Activated effector memory CD4-positive, alpha-beta T cell treated with Interleukin-2 at 50 U/mL for 16 hours (primary cell): ENCODE measurements around the gene ATP6V0C.
"Not testable (repeated sequence)": the region's sequence is repeated elsewhere in the genome, so short reads cannot be mapped to it uniquely, and the experiment has no call there.

ENCODE experiments used
- DNase-seq: peaks from one replicate; pipeline ENCODE4 v3.0.0-alpha.2; 2020

The ATP6V0C gene

DNA sequence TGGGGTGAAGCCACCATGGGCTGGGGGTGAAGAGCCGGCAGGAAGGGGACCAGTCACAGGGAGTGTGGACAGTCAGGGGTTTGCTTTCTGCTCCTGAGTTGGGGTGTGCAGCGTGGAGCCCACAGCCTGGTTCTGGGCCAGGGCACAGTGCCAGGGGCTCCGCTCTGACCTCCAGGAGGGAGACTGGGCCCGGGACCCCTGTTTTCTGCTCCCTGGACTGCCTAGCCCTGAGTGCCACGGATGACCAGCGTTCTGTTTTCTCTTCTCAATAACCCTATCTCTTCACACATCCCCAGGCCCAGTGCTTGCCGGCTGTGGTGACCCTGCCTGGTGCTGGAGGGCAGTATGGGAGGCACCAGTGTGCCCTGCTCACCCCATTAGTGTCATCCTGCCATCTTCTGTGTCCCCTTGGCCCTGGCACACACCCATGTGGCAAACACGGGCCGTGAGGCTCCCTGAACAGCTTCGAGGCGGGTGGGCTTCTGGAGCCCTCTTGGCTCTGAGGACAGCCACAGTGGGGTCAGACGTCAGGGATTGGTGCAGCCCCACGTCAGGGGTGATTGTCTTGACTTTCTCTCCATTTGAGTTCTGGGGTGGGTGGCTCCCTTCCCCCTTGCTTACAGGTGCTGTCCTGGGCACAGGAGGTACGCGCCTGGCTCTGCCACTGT, 16.3 kb downstream of the ATP6V0C start:
- no peak for DNase-seq

DNA sequence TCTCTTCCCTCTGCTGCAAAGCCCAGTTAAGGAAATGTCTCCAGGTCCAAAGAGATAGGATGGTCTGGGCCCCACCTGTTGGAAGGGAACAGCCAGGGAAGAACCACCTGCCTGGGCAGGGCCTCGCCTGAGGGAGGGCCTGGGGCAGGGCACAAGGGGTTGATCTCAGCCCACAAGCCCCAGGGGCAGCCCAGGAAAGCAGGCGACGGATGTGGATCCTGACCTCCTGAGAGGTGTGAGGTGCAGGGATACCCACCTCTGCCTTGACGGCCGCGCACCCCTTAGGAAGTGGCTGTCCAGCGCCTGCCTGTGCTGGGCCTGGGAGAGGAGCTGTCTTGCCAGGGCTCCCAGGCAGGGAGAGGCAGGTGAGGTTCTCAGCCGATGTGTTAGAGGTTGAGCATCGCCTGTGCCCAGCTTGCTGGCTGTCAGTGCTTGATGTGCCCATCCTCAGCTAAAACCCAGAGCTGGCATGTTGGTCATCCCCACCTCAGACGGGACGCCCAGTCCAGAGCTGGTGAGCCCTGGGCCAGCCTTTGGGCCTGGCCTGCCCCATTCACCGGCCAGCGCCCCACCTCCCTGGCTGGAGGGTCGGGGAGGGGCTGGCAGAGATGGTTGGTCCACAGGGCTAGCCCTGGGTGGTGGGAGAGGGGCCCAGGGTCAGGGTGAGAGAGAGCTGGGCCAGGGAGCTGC, 17.0 kb downstream of the ATP6V0C start:
- no peak for DNase-seq

DNA sequence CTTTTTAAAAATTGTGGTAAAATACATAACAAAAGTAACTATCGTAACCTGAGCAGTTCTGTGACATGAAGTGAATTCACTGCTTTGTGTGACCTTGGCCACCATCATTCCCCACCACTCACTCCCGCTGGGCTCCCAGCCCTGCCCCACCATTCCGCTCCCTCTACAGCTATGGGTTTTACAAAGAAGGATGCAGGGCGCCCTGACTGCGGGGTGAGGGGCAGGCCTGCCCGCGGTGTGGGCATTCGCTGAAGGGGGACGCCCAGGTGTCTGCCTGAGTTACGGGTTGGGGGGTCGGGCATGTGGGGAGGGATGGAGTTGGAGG, 17.6 kb downstream of the ATP6V0C start, which contains the start of gene CEMP1:
TSS of gene CEMP1 (minus strand) at position 38 of the 325 bp plus-strand sequence. CDS start 335 bp downstream, outside the sequence.
- no peak for DNase-seq

GRCh38 chr16:2531696-2532493, 18.1 kb downstream of the ATP6V0C start:
- DNase-seq = peak; percentile 97

DNA sequence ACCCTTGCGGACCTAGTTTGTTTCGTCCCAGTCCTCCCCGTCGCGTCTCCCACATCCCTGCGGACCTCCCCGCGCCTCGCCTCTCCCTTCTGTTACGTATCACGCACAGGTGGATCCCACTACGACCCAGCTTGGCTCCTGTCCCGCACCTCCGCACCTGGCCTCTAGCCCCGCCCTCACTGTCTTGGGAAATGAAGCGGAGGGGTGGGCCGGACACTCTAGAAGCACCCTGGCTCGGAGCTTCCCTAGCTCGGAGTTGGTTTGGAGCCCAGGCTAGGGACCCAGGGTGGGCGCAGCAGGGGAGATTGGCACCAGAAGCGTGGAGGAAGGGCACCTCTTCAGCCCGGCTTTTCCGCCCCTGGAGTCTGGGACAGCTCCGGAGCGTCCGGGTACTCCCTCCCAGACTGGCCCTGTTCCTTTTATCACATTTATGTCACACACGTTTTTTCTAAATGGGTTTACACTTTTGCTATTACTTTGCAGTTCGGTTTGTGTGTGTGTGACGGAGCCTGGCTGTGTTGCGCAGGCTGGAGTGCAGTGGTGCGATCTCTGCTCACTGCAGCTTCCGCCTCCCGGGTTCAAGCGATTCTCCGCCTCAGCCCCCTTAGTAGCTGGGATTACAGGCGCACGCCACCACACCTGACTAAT, 18.9 kb downstream of the ATP6V0C start:
- DNase-seq = peak; percentile 50

DNA sequence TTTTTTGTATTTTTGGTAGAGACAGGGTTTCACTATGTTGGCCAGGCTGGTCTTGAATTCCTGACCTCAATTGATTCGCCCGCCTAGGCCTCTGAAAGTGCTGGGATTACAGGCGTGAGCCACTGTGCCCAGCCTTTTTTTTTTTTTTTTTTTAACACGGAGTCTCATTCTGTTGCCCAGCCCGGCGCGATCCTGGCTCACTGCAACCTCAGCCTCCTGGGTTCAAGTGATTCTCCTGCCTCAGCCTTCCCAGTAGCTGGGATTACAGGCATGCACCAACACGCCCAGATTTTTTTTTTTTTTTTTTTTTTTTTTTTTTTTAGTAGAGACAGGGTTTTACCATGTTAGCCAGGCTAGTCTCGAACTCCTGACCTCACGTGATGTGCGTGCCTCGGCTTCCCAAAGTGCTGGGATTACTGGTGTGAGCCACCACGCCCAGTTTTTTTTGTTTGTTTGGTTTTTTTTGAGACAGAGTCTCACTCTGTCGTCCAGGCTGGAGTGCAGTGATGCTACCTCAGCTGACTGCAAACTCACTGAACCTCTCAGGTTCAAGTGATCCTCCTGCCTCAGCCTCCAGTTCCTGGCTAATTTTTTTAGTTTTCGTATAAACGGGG, 19.5 kb downstream of the ATP6V0C start:
- not testable (repeated sequence) for DNase-seq

GRCh38 chr16:2533912-2534311, 20.2 kb downstream of the ATP6V0C start:
- DNase-seq = no peak

GRCh38 chr16:2534335-2534734, 20.6 kb downstream of the ATP6V0C start:
- not testable (repeated sequence) for DNase-seq

DNA sequence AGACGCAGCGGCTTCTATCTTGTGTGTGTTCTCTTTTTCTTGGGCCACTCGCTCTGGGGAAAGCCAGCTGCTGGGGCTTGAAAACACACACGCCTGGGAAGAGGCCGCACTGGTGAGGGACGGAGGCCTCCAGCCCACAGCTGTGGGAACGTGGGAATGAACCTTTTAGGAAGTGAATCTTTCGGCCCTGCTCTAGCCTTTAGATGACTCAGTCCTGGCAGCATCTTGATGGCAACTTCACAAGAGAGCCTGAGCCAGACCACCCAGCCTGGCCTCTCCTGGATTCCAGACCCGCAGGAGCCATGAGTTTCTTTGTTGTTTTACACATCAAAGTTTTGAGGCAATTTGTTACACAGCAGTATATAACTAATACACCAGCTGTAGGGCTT, 21.9 kb downstream of the ATP6V0C start:
- no peak for DNase-seq

GRCh38 chr16:2537451-2538379, 24.0 kb downstream of the ATP6V0C start, which contains the start of gene PDPK1:
Gene PDPK1, plus strand, starts transcription at chr16:2538021. Its CDS starts 92 bp downstream, at chr16:2538113.
- peak; percentile 96 for DNase-seq

- DNase-seq = not testable (repeated sequence)
Observed at GRCh38 chr16:2539192-2539844, 25.6 kb downstream of the ATP6V0C start.

- not testable (repeated sequence) for DNase-seq
Observed at GRCh38 chr16:2539845-2540458, 26.2 kb downstream of the ATP6V0C start.

DNA sequence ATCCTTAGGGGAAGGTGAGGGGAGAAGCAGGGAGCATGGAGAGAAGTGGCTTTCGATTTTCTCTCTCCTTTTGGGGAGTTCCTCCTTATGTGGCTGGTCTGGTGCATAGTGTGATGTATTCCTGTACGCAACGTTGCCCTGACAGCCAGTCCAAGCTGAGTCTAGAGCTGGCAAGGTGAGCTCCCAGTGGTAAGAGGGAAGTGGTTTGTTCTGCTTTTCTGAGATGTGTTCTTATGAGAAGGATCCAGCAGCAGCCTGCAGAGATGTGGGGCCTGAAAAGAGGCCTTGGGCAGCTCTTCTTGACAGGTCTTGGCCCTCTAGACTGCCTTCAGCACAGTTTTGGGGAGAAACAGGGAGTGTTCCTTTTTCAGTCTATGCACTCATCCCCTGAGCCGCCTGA, 27.2 kb downstream of the ATP6V0C start:
- not testable (repeated sequence) for DNase-seq

DNA sequence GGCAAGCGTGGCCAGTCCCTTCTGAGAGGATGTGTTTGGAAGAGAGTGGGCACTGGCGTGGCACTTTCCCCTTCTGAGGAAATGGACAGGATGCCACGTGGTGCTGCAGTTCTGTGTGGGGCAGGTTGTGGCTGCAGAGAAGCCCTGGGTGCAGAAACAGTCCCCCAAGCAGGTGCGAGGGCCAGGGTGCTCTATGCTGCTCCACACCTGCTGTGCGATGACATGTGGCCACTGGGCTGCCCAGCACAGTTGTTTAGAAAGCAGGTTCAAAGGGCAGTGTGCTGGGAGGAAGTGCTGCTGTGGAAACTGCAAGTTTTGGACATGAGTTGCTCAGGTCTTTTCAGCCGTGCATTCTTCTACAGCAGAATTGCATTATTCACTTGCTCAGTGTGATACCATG, 27.7 kb downstream of the ATP6V0C start:
- DNase-seq = not testable (repeated sequence)

DNA sequence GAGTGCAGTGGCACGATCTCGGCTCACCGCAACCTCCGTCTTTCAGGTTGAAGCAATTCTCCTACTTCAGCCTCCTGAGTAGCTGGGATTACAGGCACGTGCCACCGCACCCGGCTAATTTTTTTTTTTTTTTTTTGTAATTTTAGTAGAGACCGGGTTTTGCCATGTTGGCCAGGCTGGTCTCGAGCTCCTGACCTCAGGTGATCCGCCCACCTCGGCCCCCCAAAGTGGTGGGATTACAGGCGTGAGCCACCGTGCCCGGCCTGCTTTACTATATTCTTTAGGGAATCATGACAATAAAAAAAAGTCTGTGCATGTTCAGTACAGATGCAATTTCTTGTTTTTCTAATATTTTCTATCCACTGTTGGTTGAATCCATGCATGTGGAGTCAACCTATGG, 30.0 kb downstream of the ATP6V0C start:
- not testable (repeated sequence) for DNase-seq

- DNase-seq = not testable (repeated sequence)
Observed at GRCh38 chr16:2550283-2550878, 36.6 kb downstream of the ATP6V0C start.

DNA sequence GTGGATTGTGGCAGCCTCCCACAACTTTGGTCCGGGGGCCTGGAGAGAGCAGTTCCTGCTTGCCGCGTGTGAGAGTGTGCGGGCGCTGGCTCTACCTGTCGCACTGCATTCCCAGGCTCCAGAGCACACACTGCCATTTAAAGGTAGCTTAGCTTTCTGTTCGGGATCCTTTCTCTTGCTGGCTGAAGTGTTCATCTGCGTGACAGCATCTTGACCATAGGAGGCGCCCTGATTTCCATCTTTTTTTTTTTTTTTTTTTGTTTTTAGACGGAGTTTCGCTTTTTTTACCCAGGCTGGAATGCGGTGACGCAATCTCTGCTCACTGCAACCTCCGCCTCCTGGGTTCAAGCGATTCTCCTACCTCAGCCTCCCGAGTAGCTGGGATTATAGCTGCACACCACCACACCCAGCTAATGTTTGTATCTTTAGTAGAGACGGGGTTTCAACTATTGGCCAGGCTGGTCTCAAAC, 37.7 kb downstream of the ATP6V0C start:
- not testable (repeated sequence) for DNase-seq

- DNase-seq = not testable (repeated sequence)
Observed at GRCh38 chr16:2554709-2555425, 41.1 kb downstream of the ATP6V0C start.

DNA sequence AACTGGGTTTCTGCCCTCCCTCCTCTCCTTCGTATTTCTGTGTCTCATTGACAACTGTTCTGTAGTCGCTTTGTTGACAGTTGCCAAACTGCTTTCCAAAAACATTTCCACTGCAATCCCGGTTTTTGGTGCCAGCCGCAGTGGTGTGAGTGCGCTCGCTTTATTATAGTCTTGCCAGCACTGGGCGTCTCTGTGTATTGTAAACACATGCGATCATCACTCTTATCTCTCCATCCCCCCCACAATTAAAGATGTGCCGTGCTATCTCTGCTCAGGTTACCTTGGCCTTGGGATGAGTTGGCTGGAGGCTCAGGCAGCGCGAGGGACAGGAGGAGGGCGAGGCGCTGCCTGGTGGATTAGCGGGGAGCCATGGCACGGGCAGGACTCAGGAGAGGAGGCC, 43.4 kb downstream of the ATP6V0C start:
- DNase-seq = not testable (repeated sequence)
